SW480 (cell line): ENCODE measurements around the gene NISCH.

ENCODE experiments used
- DNase-seq: peaks from one replicate; pipeline ENCODE4 v3.0.0-alpha.2; 2016; ENCODE audit warnings: low spot score

NISCH gene

GRCh38 chr3:52472239-52473000 lies 17.0 kb downstream of the NISCH start:
- no peak for DNase-seq

GRCh38 chr3:52473026-52473425 lies 17.6 kb downstream of the NISCH start:
- no peak for DNase-seq

GRCh38 chr3:52477076-52477795 lies 21.8 kb downstream of the NISCH start:
- DNase-seq = no peak

- DNase-seq = no peak
Observed at GRCh38 chr3:52477796-52478095, 22.3 kb downstream of the NISCH start.

GRCh38 chr3:52479037-52479876 lies 23.9 kb downstream of the NISCH start:
- DNase-seq = no peak

GRCh38 chr3:52479877-52480575 lies 24.6 kb downstream of the NISCH start:
- DNase-seq = no peak

- no peak for DNase-seq
Observed at GRCh38 chr3:52480768-52481715, 25.6 kb downstream of the NISCH start.

- no peak for DNase-seq
Observed at GRCh38 chr3:52481819-52482521, 26.6 kb downstream of the NISCH start.

- DNase-seq = no peak
Observed at GRCh38 chr3:52483081-52483480, 27.7 kb downstream of the NISCH start.

GRCh38 chr3:52483577-52484381 lies 28.4 kb downstream of the NISCH start:
- DNase-seq = no peak

GRCh38 chr3:52484680-52485461 lies 29.5 kb downstream of the NISCH start:
- no peak for DNase-seq

- DNase-seq = no peak
Observed at GRCh38 chr3:52487050-52487787, 31.8 kb downstream of the NISCH start.

GRCh38 chr3:52487788-52488691 lies 32.6 kb downstream of the NISCH start:
- DNase-seq = no peak

- no peak for DNase-seq
Observed at GRCh38 chr3:52488746-52489145, 33.3 kb downstream of the NISCH start.

- DNase-seq = no peak
Observed at GRCh38 chr3:52489453-52489852, 34.0 kb downstream of the NISCH start.

- no peak for DNase-seq
Observed at GRCh38 chr3:52490035-52490938, 34.9 kb downstream of the NISCH start.
